GM12892 (cell line): ENCODE data around the gene VSIR.

Source experiments
- POLR2A ChIP-seq: IDR thresholded peaks from 2 replicates; pipeline ENCODE4 v1.6.1; 2011; ENCODE audit warnings: low read depth, low read length, control low read depth
- POLR2AphosphoS5 ChIP-seq: IDR thresholded peaks from 2 replicates; pipeline ENCODE4 v1.6.1; 2011; ENCODE audit warnings: low read depth, low read length, control low read depth
- TAF1 ChIP-seq: IDR thresholded peaks from 2 replicates; pipeline ENCODE4 v1.6.1; 2011; ENCODE audit warnings: low read depth, mild to moderate bottlenecking, control low read depth, low read length, borderline replicate concordance

DNA sequence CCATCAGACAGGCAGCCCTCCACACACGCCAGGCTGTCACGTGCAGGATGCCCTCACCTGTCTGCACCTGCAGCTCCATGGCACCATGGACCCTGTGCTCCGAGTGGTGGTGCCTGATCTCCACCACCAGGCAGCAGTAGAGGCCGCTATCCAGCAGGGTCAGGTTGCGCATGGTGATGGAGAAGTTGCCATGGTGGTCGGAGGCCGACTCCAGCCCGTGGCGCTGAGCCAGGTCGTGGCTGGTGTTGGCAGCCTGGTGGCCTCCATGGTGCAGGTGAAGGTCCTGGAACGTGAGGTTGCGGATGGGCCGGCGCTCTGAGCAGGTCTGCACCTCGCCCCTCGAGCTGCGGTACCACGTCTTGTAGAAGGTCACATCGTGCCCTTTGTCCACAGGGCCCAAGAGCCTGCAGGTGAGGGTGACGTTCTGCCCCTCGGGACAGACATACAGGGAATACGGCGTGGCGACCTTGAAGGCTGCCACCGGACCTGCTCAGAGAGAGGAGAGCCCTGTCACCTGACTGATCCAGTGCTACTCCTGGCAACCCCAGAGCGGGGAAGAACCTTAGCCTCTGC is 11.7 kb downstream of the VSIR start:
- TF ChIP-seq POLR2AphosphoS5 (no peak), POLR2A (no peak), TAF1 (no peak)
